Fibroblast of lung (primary cell): Measurements from ENCODE around the gene TMEM232. TPM values are rescaled to one million over a fixed set of nuclear protein-coding genes. Genes with fewer than 3 reads are reported as not detected.

Experiments used
- DNase-seq, 2 donors: peaks; one replicate each; pipeline versions ENCODE4 v3.0.0 to v3.0.0-alpha.2; 2010; ENCODE audit warnings: low read depth in 2 of 2
- H2AFZ ChIP-seq: 2 replicates; pipeline ENCODE4 v1.5.1; 2012; ENCODE audit warnings: low read length, control low read depth, inconsistent platforms
- H3K27ac ChIP-seq: 2 replicates; pipeline ENCODE4 v1.5.1; 2011; ENCODE audit warnings: low read length, control low read depth; ENCODE audit not compliant: insufficient read depth
- H3K27me3 ChIP-seq: 2 replicates; pipeline ENCODE4 v1.5.1; 2011; ENCODE audit warnings: mild to moderate bottlenecking, low read length; ENCODE audit not compliant: control insufficient read depth, insufficient read depth
- H3K36me3 ChIP-seq: 2 replicates; pipeline ENCODE4 v1.5.1; 2011; ENCODE audit warnings: low read length; ENCODE audit not compliant: control insufficient read depth, insufficient read depth
- H3K4me1 ChIP-seq: 2 replicates; pipeline ENCODE4 v1.5.1; 2011; ENCODE audit warnings: low read length; ENCODE audit not compliant: control insufficient read depth, insufficient read depth; ENCODE audit errors: extremely low read depth
- H3K4me2 ChIP-seq: 2 replicates; pipeline ENCODE4 v1.5.1; 2011; ENCODE audit warnings: low read length, control low read depth; ENCODE audit not compliant: insufficient read depth; ENCODE audit errors: extremely low read depth
- H3K4me3 ChIP-seq, 4 experiments: fragments of 200-600 bp in 1 of 4; sonication (generic) in 1 of 4; replicated peaks in 1 of 4; 2 replicates each; pipeline ENCODE4 v1.5.1; 2011 to 2016; ENCODE audit warnings: low read length in 4 of 4, low read depth in 3 of 4, mild to moderate bottlenecking in 3 of 4, control low read depth in 2 of 4, inconsistent platforms in 1 of 4, mixed read lengths in 1 of 4; ENCODE audit not compliant: insufficient read depth in 1 of 4; ENCODE audit errors: control extremely low read depth in 1 of 4
- H3K79me2 ChIP-seq: 2 replicates; pipeline ENCODE4 v1.5.1; 2012; ENCODE audit warnings: mild to moderate bottlenecking, low read length, inconsistent platforms; ENCODE audit not compliant: control insufficient read depth, insufficient read depth
- H3K9ac ChIP-seq: 2 replicates; pipeline ENCODE4 v1.5.1; 2011; ENCODE audit warnings: mild to moderate bottlenecking, low read length, control low read depth; ENCODE audit not compliant: insufficient read depth
- H3K9me3 ChIP-seq: 2 replicates; pipeline ENCODE4 v1.5.1; 2012; ENCODE audit warnings: low read depth, low read length; ENCODE audit not compliant: control insufficient read depth, insufficient read depth
- H4K20me1 ChIP-seq: 2 replicates; pipeline ENCODE4 v1.5.1; 2011; ENCODE audit warnings: low read length; ENCODE audit not compliant: control insufficient read depth, insufficient read depth; ENCODE audit errors: extremely low read depth
- EZH2 ChIP-seq: IDR thresholded peaks from 2 replicates; pipeline ENCODE4 v1.5.1; 2012; ENCODE audit warnings: low read length, control low read depth, mild to moderate bottlenecking; ENCODE audit errors: missing control alignments
- polyA plus RNA-seq, 2 donors: library from polyadenylated mRNA; depleted of rRNA in 1 of 2; stranded (reverse) in 1 of 2; unstranded in 1 of 2; fragments of >200 nt; gene quantifications; 2 replicates each; pipeline ENCODE4 v1.2.1, GENCODE V29; 2011 to 2012; ENCODE audit warnings: missing spikeins in 1 of 2
- total RNA-seq: library from RNA; depleted of rRNA; stranded (reverse); fragments of >200 nt; gene quantifications from 2 replicates; pipeline ENCODE4 v1.2.1, GENCODE V29; 2014
- TF ChIP-seq, protein P1 (sequence below), 2 donors: IDR thresholded peaks in 1 of 2; conservative IDR thresholded peaks in 1 of 2; 1 replicate in 1 of 2; 2 replicates in 1 of 2; pipeline ENCODE4 v1.5.1; 2011 to 2012; ENCODE audit warnings: low read length in 2 of 2, control low read depth in 1 of 2, inconsistent platforms in 1 of 2, low read depth in 1 of 2, mild to moderate bottlenecking in 1 of 2

TMEM232 gene
- total and polyA plus RNA-seq, 2 donors (not counting 1 experiment from before 2014, with no cell fraction given) = 2.0 to 5.6 TPM

- Histone ChIP-seq H4K20me1 (no peaks in the 10 kb centered on the region), H3K9me3 (no peaks in the 10 kb centered on the region), H3K36me3 (no peaks in the 10 kb centered on the region), H3K4me2 (peak overlapping the region; percentile 72), H3K79me2 (no peaks in the 10 kb centered on the region), H3K4me1 (peaks cover 3% of the 10 kb centered on the region), H3K27ac (peak overlapping the region; percentile 0), H2AFZ (no peak overlapping the region), H3K4me3 (no peak overlapping the region), H3K27me3 (no peaks in the 10 kb centered on the region), H3K9ac (no peak overlapping the region)
- TF ChIP-seq EZH2 = no peak
- TF ChIP-seq, protein P1, sequence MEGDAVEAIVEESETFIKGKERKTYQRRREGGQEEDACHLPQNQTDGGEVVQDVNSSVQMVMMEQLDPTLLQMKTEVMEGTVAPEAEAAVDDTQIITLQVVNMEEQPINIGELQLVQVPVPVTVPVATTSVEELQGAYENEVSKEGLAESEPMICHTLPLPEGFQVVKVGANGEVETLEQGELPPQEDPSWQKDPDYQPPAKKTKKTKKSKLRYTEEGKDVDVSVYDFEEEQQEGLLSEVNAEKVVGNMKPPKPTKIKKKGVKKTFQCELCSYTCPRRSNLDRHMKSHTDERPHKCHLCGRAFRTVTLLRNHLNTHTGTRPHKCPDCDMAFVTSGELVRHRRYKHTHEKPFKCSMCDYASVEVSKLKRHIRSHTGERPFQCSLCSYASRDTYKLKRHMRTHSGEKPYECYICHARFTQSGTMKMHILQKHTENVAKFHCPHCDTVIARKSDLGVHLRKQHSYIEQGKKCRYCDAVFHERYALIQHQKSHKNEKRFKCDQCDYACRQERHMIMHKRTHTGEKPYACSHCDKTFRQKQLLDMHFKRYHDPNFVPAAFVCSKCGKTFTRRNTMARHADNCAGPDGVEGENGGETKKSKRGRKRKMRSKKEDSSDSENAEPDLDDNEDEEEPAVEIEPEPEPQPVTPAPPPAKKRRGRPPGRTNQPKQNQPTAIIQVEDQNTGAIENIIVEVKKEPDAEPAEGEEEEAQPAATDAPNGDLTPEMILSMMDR (conservative IDR thresholded peaks at IDR 0.05 in 1 of 2, IDR thresholded peaks at IDR 0.05 in 1 of 2; ENCODE audit: low read depth in 1 of 2, low read length in 2 of 2) = no peak
- peak; percentile 38 to 81 for DNase-seq
Measured at GRCh38 chr5:110768138-110768860, 41.8 kb upstream of the TMEM232 start.

GRCh38 chr5:110760158-110760557, 33.7 kb upstream of the TMEM232 start:
- no peaks in the 10 kb centered on the region for H3K27me3 ChIP-seq
- H3K4me1 ChIP-seq = no peaks in the 10 kb centered on the region
- no peaks in the 10 kb centered on the region for H3K9me3 ChIP-seq
- TF ChIP-seq, protein P1 (conservative IDR thresholded peaks at IDR 0.05 in 1 of 2, IDR thresholded peaks at IDR 0.05 in 1 of 2; ENCODE audit: low read depth in 1 of 2, low read length in 2 of 2) = no peak
- no peak for TF ChIP-seq EZH2
- no peak overlapping the region for H3K27ac ChIP-seq
- H4K20me1 ChIP-seq = no peaks in the 10 kb centered on the region
- DNase-seq = no peak
- peaks cover 6% of the 10 kb centered on the region for H3K36me3 ChIP-seq
- H3K4me2 ChIP-seq = no peak overlapping the region
- H3K4me3 ChIP-seq = no peak overlapping the region
- no peak overlapping the region for H2AFZ ChIP-seq
- no peaks in the 10 kb centered on the region for H3K79me2 ChIP-seq
- H3K9ac ChIP-seq = no peak overlapping the region

- peak; percentile 36 to 80 for DNase-seq
- no peaks in the 10 kb centered on the region for H3K27me3 ChIP-seq
- peaks cover 5% of the 10 kb centered on the region for H3K36me3 ChIP-seq
- no peak overlapping the region for H3K27ac ChIP-seq
- no peak overlapping the region for H3K4me3 ChIP-seq
- no peak overlapping the region for H2AFZ ChIP-seq
- no peak overlapping the region for H3K4me2 ChIP-seq
- no peaks in the 10 kb centered on the region for H3K4me1 ChIP-seq
- H3K9me3 ChIP-seq = no peaks in the 10 kb centered on the region
- H4K20me1 ChIP-seq = no peaks in the 10 kb centered on the region
- TF ChIP-seq, protein P1 (conservative IDR thresholded peaks at IDR 0.05 in 1 of 2, IDR thresholded peaks at IDR 0.05 in 1 of 2; ENCODE audit: low read depth in 1 of 2, low read length in 2 of 2) = peak; percentile 26 to 60
- no peak for TF ChIP-seq EZH2
- H3K9ac ChIP-seq = no peak overlapping the region
- no peaks in the 10 kb centered on the region for H3K79me2 ChIP-seq
Measured at GRCh38 chr5:110757118-110757729, 30.8 kb upstream of the TMEM232 start.
